ENCODE measurements around the gene NAGK. TPM values are rescaled to one million over a fixed set of nuclear protein-coding genes. Genes with fewer than 3 reads are reported as not detected.

The NAGK gene
- total and polyA plus RNA-seq, 9 of the 15 experiments (the other 6 are each of a cell fraction or from before 2014, with no cell fraction given) = 4.9 to 14.9 (median 10.6) TPM

DNA sequence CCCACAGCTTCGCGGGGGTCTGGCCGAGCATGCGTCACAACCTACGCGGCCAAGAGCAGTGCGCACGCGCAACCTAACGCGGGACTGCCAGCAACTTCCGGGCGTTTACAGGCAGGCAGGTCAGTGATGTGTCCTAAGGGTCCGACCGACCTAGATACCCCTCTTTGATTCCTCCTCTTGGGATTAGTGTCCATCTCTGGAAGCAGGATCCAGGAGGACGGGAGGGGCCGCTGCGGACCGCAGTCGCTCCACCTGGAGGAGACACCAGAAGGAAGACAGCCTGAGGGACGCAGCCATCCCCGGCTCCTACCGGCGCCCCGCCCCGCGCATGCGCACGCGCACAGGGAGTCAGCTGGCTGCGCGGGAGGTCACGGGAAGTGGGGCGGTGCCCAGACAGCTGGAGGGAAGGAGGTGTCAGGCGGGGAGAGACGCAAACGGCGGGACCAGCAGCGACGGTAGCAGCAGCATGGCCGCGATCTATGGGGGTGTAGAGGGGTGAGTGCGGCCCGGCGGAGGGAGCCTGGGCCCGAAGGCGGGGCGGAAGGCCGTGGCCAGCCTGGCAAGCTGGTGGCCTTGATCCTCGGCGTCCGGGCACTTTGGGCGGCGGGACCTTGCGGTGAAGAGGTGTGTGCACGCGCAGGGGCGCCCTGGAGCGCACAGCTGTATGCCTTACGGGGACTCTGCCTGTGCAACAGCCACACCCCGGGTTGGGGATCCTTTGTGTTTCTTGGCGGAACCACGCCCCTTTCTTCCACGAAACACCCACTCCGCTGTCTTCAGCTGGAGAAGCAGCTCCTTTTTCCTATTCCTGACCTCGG lies at the start of gene NAGK (continued):
- no peak for TF ChIP-seq NFYB (IDR thresholded peaks at IDR 0.05; ENCODE audit: extremely low read depth, insufficient read length)
- TF ChIP-seq XRCC3 (IDR thresholded peaks at IDR 0.05) = no peak
- TF ChIP-seq CHD4 (IDR thresholded peaks at IDR 0.05; ENCODE audit: insufficient read depth, insufficient replicate concordance, low read depth, low read length, poor library complexity, severe bottlenecking) = no peak
- TF ChIP-seq RFX1 (IDR thresholded peaks at IDR 0.05) = no peak
- TF ChIP-seq MTA3 (IDR thresholded peaks at IDR 0.05; ENCODE audit: borderline replicate concordance) = peak; percentile 87; the same call in 1 of the 2 replicates
- no peak for TF ChIP-seq PHB2 (IDR thresholded peaks at IDR 0.05; ENCODE audit: low read depth)
- TF ChIP-seq SREBF1 (IDR thresholded peaks at IDR 0.05; ENCODE audit: borderline replicate concordance, low read depth, low read length) = no peak
- peak; percentile 24; the same call in 1 of the 2 replicates for TF ChIP-seq ZNF12 (CRISPR knock-in tag; IDR thresholded peaks at IDR 0.05)
- no peak for TF ChIP-seq MTA2 (IDR thresholded peaks at IDR 0.05; ENCODE audit: low read depth)
- peak; percentile 83 for TF ChIP-seq ATF7 (IDR thresholded peaks at IDR 0.05)
- TF ChIP-seq GABPB2 (CRISPR knock-in tag; conservative IDR thresholded peaks at IDR 0.05) = 0 out of 2 replicates have a peak, but pooled peaks have one; percentile 4
- no peak for TF ChIP-seq ZNF699 (CRISPR knock-in tag; IDR thresholded peaks at IDR 0.05; ENCODE audit: insufficient replicate concordance)
- no peak for TF ChIP-seq SMAD3 (CRISPR knock-in tag; conservative IDR thresholded peaks at IDR 0.05)
- no peak for TF ChIP-seq RFX7 (CRISPR knock-in tag; IDR thresholded peaks at IDR 0.05)
- no peak for TF ChIP-seq IFI16 (CRISPR knock-in tag; IDR thresholded peaks at IDR 0.05)
- no peak for TF ChIP-seq POU5F1 (IDR thresholded peaks at IDR 0.05; ENCODE audit: borderline replicate concordance, low read depth, low read length, partially characterized antibody)
- TF ChIP-seq, protein P1, sequence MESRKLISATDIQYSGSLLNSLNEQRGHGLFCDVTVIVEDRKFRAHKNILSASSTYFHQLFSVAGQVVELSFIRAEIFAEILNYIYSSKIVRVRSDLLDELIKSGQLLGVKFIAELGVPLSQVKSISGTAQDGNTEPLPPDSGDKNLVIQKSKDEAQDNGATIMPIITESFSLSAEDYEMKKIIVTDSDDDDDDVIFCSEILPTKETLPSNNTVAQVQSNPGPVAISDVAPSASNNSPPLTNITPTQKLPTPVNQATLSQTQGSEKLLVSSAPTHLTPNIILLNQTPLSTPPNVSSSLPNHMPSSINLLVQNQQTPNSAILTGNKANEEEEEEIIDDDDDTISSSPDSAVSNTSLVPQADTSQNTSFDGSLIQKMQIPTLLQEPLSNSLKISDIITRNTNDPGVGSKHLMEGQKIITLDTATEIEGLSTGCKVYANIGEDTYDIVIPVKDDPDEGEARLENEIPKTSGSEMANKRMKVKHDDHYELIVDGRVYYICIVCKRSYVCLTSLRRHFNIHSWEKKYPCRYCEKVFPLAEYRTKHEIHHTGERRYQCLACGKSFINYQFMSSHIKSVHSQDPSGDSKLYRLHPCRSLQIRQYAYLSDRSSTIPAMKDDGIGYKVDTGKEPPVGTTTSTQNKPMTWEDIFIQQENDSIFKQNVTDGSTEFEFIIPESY (CRISPR knock-in tag; IDR thresholded peaks at IDR 0.05) = peak; percentile 36; the same call in 1 of the 2 replicates
- no peak for TF ChIP-seq CBX2 (IDR thresholded peaks at IDR 0.05; ENCODE audit: insufficient read depth, low read length, poor library complexity, severe bottlenecking)

All from K562 (cell line).